NB4 (cell line): ENCODE results near the gene NCLN.

Experiments used
- CTCF ChIP-seq: IDR thresholded peaks from one replicate; pipeline ENCODE4 v1.5.1; 2012; ENCODE audit warnings: low read depth, low read length
- POLR2A ChIP-seq: IDR thresholded peaks from 2 replicates; pipeline ENCODE4 v1.6.1; 2011; ENCODE audit warnings: mild to moderate bottlenecking; ENCODE audit not compliant: insufficient read length; ENCODE audit errors: extremely low read depth

- TF ChIP-seq POLR2A (no peak), CTCF (no peak)
Observed at GRCh38 chr19:3253270-3253669, 67.5 kb downstream of the NCLN start.
